Occipital lobe (tissue), 2 donors: ENCODE measurements around the gene QRICH1. TPM values are rescaled to one million over a fixed set of nuclear protein-coding genes. Genes with fewer than 3 reads are reported as not detected.

Experiments used
- DNase-seq: peaks from one replicate; lab custom pipeline; 2025; lab: John Stamatoyannopoulos, UW
- total RNA-seq: library from RNA; depleted of rRNA; stranded (reverse); fragments of >200 nt; gene quantifications from one replicate; pipeline ENCODE4 v1.2.3, GENCODE V29; 2014

QRICH1 gene
- total RNA-seq, 1 donor from 2014 or later = 113 TPM

GRCh38 chr3:48999085-48999858 is 94.6 kb downstream of the QRICH1 start:
- no peak for DNase-seq

GRCh38 chr3:48997714-48998637 is 95.9 kb downstream of the QRICH1 start:
- peak; percentile 29 for DNase-seq

- DNase-seq = no peak
Measured at GRCh38 chr3:48997102-48997635, 96.7 kb downstream of the QRICH1 start.

GRCh38 chr3:48996640-48997039 is 97.2 kb downstream of the QRICH1 start:
- no peak for DNase-seq

- no peak for DNase-seq
Measured at GRCh38 chr3:48993834-48994233, 100.0 kb downstream of the QRICH1 start.

- DNase-seq = no peak
Measured at GRCh38 chr3:48991851-48992545, 101.9 kb downstream of the QRICH1 start.

GRCh38 chr3:48990636-48991469 is 103.0 kb downstream of the QRICH1 start:
- no peak for DNase-seq

- DNase-seq = peak; percentile 91
Measured at GRCh38 chr3:48989796-48990635, 103.9 kb downstream of the QRICH1 start, which contains the start of gene P4HTM. TSS of gene P4HTM (plus strand) at chr3:48990241. CDS start at chr3:48990257, 16 bp downstream.

GRCh38 chr3:48989126-48989795 is 104.6 kb downstream of the QRICH1 start:
- DNase-seq = no peak

GRCh38 chr3:48985831-48986376 is 108.0 kb downstream of the QRICH1 start:
- no peak for DNase-seq

- DNase-seq = no peak
Measured at GRCh38 chr3:48984663-48985062, 109.2 kb downstream of the QRICH1 start.

- no peak for DNase-seq
Measured at GRCh38 chr3:48983096-48983495, 110.8 kb downstream of the QRICH1 start.

- no peak for DNase-seq
Measured at GRCh38 chr3:48982686-48983085, 111.2 kb downstream of the QRICH1 start.

- no peak for DNase-seq
Measured at GRCh38 chr3:48982016-48982415, 111.9 kb downstream of the QRICH1 start.

- DNase-seq = no peak
Measured at GRCh38 chr3:48980295-48980694, 113.6 kb downstream of the QRICH1 start.
